NK-92 treated with Interleukin-12 subunit alpha and Interleukin-12 subunit beta, amount 100 ng/mL, for 24 hours (cell line): Measurements from ENCODE around the gene GRIK4.
"Not testable (repeated sequence)": the region's sequence is repeated elsewhere in the genome, so short reads cannot be mapped to it uniquely, and the experiment has no call there.

ENCODE experiments used
- DNase-seq: peaks from one replicate; lab custom pipeline; 2025; lab: John Stamatoyannopoulos, UW

The GRIK4 gene

GRCh38 chr11:120574876-120575275, 63.3 kb downstream of the GRIK4 start:
- DNase-seq: no peak

- DNase-seq: no peak
Observed at GRCh38 chr11:120575461-120575860, 63.9 kb downstream of the GRIK4 start.

GRCh38 chr11:120576606-120577005, 65.1 kb downstream of the GRIK4 start:
- no peak for DNase-seq

GRCh38 chr11:120577041-120577440, 65.5 kb downstream of the GRIK4 start:
- DNase-seq: no peak

- DNase-seq: no peak
Observed at GRCh38 chr11:120577624-120578363, 66.2 kb downstream of the GRIK4 start.

GRCh38 chr11:120578596-120579154, 67.1 kb downstream of the GRIK4 start:
- DNase-seq: no peak

GRCh38 chr11:120579611-120580031, 68.1 kb downstream of the GRIK4 start:
- no peak for DNase-seq

- DNase-seq: no peak
Observed at GRCh38 chr11:120581313-120581712, 69.8 kb downstream of the GRIK4 start.

- not testable (repeated sequence) for DNase-seq
Observed at GRCh38 chr11:120582535-120582934, 71.0 kb downstream of the GRIK4 start.

- no peak for DNase-seq
Observed at GRCh38 chr11:120586072-120586471, 74.5 kb downstream of the GRIK4 start.

GRCh38 chr11:120586728-120587127, 75.2 kb downstream of the GRIK4 start:
- DNase-seq: no peak

- DNase-seq: no peak
Observed at GRCh38 chr11:120587299-120587698, 75.8 kb downstream of the GRIK4 start.

- DNase-seq: no peak
Observed at GRCh38 chr11:120589376-120589775, 77.8 kb downstream of the GRIK4 start.

GRCh38 chr11:120590472-120590871, 78.9 kb downstream of the GRIK4 start:
- no peak for DNase-seq

GRCh38 chr11:120594746-120595145, 83.2 kb downstream of the GRIK4 start:
- DNase-seq: no peak

GRCh38 chr11:120595557-120595956, 84.0 kb downstream of the GRIK4 start:
- no peak for DNase-seq

GRCh38 chr11:120597250-120598215, 86.0 kb downstream of the GRIK4 start:
- DNase-seq: no peak

- DNase-seq: no peak
Observed at GRCh38 chr11:120598517-120599257, 87.1 kb downstream of the GRIK4 start.

- DNase-seq: no peak
Observed at GRCh38 chr11:120599816-120600420, 88.4 kb downstream of the GRIK4 start.

GRCh38 chr11:120601536-120601935, 90.0 kb downstream of the GRIK4 start:
- no peak for DNase-seq

GRCh38 chr11:120603071-120603470, 91.5 kb downstream of the GRIK4 start:
- no peak for DNase-seq

- DNase-seq: no peak
Observed at GRCh38 chr11:120605469-120605868, 93.9 kb downstream of the GRIK4 start.
